LNCAP (cell line): ENCODE measurements around the gene PTPRN2.

Experiments
- TF ChIP-seq, protein P1 (sequence below): fragments of 450-650 bp; IDR thresholded peaks from 2 replicates; pipeline ENCODE4 v1.5.1; 2017; ENCODE audit warnings: mild to moderate bottlenecking

The PTPRN2 gene

DNA sequence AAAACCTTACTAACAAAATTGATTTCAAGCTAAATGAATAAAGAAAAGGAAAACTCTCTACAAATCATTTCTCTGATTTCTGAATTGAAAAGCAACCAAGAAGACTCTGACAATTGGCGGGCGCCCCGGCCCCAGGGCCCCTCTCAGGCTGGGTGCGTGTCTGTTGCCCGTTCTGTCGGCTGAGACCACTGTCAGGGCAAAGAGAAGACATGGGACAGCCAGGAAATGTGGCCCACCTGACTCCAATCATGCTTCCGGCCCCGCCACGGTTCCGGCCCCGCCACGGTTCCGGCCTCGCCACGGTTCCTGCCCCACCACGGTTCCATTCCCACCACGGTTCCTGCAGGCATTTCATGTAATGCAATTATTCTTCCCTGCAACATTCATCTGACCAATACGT is 115.9 kb downstream of the PTPRN2 start:
- TF ChIP-seq, protein P1, sequence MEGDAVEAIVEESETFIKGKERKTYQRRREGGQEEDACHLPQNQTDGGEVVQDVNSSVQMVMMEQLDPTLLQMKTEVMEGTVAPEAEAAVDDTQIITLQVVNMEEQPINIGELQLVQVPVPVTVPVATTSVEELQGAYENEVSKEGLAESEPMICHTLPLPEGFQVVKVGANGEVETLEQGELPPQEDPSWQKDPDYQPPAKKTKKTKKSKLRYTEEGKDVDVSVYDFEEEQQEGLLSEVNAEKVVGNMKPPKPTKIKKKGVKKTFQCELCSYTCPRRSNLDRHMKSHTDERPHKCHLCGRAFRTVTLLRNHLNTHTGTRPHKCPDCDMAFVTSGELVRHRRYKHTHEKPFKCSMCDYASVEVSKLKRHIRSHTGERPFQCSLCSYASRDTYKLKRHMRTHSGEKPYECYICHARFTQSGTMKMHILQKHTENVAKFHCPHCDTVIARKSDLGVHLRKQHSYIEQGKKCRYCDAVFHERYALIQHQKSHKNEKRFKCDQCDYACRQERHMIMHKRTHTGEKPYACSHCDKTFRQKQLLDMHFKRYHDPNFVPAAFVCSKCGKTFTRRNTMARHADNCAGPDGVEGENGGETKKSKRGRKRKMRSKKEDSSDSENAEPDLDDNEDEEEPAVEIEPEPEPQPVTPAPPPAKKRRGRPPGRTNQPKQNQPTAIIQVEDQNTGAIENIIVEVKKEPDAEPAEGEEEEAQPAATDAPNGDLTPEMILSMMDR: no peak

DNA sequence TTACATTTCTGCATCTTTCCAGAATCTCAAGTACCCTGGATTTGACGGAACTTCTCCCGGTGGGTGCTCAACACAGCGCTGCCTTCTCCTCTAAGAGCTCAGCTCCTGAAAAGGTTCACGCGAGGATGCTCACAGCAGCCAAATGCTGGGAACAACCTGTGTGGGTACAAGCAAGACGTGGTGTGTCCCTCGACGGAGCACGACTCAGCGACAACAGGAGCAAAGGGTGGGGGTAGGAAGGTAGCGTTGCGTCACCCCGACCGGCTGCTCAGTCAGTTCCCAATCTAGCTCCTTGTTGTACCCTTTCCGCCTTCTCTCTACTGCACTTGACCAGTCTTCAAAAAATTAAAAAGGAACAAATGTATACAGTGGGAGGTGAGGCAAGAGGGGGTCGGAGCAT is 117.3 kb downstream of the PTPRN2 start:
- TF ChIP-seq, protein P1: no peak

DNA sequence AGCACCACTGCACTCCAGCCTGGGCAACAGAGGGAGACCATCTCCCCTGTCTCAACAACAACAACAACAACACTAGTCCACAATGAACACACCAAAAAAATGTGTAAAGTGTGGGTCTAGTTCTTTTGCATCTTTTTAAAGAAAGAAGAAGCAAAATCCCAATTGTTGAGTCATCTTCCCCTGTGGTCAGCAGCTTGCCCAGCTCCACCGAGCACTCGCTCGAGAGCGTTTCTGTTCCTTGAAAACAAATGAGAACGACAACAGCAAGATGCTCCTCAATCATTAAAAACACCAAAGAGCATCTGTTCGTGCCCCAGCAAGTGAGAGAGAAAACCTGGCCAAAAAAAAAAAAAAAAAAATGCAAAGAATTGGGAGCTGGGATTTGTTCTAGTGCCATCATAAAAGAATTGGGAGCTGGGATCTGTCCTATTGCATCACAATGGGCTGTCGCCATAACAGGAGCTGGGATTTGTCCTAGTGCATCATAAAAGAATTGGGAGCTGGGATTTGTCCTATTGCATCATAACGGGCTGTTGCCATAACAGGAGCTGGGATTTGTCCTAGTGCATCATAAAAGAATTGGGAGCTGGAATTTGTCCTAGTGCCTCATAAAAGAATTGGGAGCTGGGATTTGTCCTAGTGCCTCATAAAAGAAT is 118.1 kb downstream of the PTPRN2 start:
- TF ChIP-seq, protein P1: no peak

DNA sequence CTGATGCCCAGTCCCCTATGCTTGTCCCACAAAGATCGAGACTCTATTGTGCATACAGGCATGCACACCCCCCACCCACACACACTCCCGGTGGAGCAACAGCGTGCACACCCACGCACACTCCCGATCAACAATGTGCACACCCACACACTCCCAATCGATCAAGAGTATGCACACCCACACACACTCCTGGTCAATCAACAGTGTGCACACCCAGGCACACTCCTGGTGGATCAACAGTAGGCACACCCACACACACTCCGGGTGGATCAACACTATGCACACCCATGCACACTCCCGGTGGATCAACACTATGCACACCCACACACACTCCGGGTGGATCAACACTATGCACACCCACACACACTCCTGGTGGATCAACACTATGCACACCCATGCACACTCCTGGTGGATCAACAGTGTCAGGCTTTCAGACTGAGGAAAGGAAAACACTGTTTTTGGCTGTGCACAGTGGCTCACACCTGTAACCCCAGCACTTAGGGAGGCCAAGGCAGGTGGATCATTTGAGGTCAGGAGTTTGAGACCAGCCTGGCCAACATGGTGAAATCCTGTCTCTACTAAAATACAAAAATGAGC is 118.8 kb downstream of the PTPRN2 start:
- TF ChIP-seq, protein P1: no peak

- TF ChIP-seq, protein P1: no peak
These were observed 119.4 kb downstream of the PTPRN2 start for GRCh38 chr7:158468181-158468580.

DNA sequence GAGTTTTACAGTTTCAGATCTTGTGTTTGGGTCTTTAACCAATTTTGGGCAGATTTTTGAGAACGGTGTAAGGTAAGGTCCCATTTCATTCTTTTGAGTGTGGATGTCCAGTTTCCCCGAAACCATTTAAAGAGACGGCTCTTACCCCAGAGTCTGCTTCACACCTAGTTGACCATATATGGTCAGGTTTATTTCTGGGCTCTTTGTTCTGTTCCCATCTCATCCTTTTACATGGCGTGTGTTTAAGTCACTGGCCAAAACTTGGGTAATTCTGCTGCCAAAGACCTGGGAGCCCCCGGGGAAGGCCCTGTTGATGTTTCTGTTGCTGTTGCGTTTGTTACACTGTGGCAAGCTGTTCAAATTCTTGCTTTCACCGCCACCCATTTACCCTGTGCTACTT is 120.1 kb downstream of the PTPRN2 start:
- TF ChIP-seq, protein P1: no peak

DNA sequence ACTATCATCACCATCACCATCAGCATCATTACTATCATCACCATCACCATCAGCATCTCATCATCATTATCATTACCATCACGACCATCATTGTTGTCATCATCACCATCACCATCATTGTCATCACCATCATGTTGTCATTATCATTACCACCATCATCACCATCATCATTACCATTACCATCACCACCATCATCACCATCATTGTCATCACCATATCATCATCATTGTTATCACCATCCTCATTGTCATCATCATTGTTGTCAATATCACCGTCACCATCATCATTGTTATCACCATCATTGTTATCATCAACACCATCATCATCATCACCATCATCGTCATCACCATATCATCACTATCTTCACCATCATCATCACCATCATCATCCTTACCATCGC is 124.3 kb downstream of the PTPRN2 start:
- TF ChIP-seq, protein P1: no peak
